GDM1 (cell line): ENCODE data around the gene UBE2J2.
"Not testable (repeated sequence)": the region's sequence is repeated elsewhere in the genome, so short reads cannot be mapped to it uniquely, and the experiment has no call there.

Source experiments
- DNase-seq: peaks from one replicate; lab custom pipeline; 2025; lab: John Stamatoyannopoulos, UW

Gene UBE2J2

GRCh38 chr1:1255611-1256010, 18.0 kb downstream of the UBE2J2 start:
- DNase-seq, result no peak

- no peak for DNase-seq
Measured at GRCh38 chr1:1255078-1255477, 18.6 kb downstream of the UBE2J2 start.

GRCh38 chr1:1254667-1254998, 19.0 kb downstream of the UBE2J2 start:
- no peak for DNase-seq

GRCh38 chr1:1253972-1254666, 19.5 kb downstream of the UBE2J2 start:
- DNase-seq, result no peak

- DNase-seq, result no peak
Measured at GRCh38 chr1:1253314-1253713, 20.3 kb downstream of the UBE2J2 start.

GRCh38 chr1:1250786-1251284, 22.8 kb downstream of the UBE2J2 start:
- peak; percentile 14 for DNase-seq

- DNase-seq, result not testable (repeated sequence)
Measured at GRCh38 chr1:1248009-1248913, 25.4 kb downstream of the UBE2J2 start.

- no peak for DNase-seq
Measured at GRCh38 chr1:1247341-1247913, 26.2 kb downstream of the UBE2J2 start.

GRCh38 chr1:1246577-1247340, 26.9 kb downstream of the UBE2J2 start, which contains the start of gene C1QTNF12:
TSS of gene C1QTNF12 (minus strand) at chr1:1246722. CDS start at chr1:1246690, 32 bp downstream.
- DNase-seq, result no peak

- no peak for DNase-seq
Measured at GRCh38 chr1:1245817-1246576, 27.7 kb downstream of the UBE2J2 start.

- no peak for DNase-seq
Measured at GRCh38 chr1:1245178-1245816, 28.4 kb downstream of the UBE2J2 start.

GRCh38 chr1:1244192-1244811, 29.4 kb downstream of the UBE2J2 start:
- no peak for DNase-seq

GRCh38 chr1:1243807-1244191, 29.9 kb downstream of the UBE2J2 start:
- DNase-seq, result no peak

GRCh38 chr1:1243266-1243660, 30.4 kb downstream of the UBE2J2 start:
- DNase-seq, result no peak

GRCh38 chr1:1242461-1243265, 31.0 kb downstream of the UBE2J2 start:
- DNase-seq, result no peak

GRCh38 chr1:1241588-1242219, 31.9 kb downstream of the UBE2J2 start:
- no peak for DNase-seq

GRCh38 chr1:1240822-1241587, 32.6 kb downstream of the UBE2J2 start:
- DNase-seq, result no peak

GRCh38 chr1:1240348-1240732, 33.3 kb downstream of the UBE2J2 start:
- DNase-seq, result no peak
